ENCODE results near the gene NCOA6. TPM values are rescaled to one million over a fixed set of nuclear protein-coding genes. Genes with fewer than 3 reads are reported as not detected.

Gene NCOA6
- total RNA-seq, 4 donors from 2014 or later: 11.6 to 21.8 (median 18.1) TPM

DNA sequence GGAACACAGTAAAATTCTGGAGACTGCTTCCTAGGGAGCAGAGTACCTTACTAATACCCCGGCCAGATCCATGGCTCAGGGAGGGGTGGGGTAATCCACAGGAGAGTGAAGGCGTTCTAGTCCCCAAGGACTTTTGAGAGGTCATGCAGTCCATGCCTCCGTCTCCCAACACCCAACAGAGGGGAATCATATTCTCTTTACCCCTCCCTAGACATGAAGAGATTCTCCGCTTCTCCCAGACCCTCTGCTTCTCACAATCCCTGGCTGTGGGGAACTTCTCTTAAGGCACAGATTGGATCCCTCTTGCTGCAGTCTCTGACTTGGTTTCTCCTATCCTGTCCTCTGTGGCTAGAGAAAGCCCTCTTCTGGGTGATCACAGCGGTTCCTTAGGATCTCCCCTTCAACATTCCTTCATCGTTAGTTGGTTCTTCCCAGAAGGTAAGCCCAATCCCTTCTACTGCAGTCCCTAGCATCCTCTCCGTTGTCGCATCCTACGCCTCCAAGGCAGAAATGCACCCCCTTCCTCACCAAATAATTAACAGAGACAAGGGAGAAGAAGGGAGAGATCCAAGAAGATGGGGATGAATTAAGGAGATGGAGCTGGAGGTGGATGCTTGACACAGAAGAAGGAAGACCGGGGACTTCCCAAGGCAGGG, 46.6 kb upstream of the NCOA6 start:
- no peaks in the 10 kb centered on the region for H3K9me3 ChIP-seq
- H3K27ac ChIP-seq: peak overlapping the region; percentile 31 to 79 (median 72)
- H3K36me3 ChIP-seq: no peaks in the 10 kb centered on the region
- intact Hi-C loops (cut with DNase I): loop anchor here (5.0 to 10.0 kb wide), 2 partner anchors 85 to 223 kb away; partner anchors contain the start of genes GSS, MYH7B and TRPC4AP
- DNase-seq: no peak
- H3K4me3 ChIP-seq: peak overlapping the region; percentile 52 to 89 (median 64)
- TF ChIP-seq POLR2A (IDR thresholded peaks at IDR 0.05): no peak
- TF ChIP-seq, protein P1, sequence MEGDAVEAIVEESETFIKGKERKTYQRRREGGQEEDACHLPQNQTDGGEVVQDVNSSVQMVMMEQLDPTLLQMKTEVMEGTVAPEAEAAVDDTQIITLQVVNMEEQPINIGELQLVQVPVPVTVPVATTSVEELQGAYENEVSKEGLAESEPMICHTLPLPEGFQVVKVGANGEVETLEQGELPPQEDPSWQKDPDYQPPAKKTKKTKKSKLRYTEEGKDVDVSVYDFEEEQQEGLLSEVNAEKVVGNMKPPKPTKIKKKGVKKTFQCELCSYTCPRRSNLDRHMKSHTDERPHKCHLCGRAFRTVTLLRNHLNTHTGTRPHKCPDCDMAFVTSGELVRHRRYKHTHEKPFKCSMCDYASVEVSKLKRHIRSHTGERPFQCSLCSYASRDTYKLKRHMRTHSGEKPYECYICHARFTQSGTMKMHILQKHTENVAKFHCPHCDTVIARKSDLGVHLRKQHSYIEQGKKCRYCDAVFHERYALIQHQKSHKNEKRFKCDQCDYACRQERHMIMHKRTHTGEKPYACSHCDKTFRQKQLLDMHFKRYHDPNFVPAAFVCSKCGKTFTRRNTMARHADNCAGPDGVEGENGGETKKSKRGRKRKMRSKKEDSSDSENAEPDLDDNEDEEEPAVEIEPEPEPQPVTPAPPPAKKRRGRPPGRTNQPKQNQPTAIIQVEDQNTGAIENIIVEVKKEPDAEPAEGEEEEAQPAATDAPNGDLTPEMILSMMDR (IDR thresholded peaks at IDR 0.05): no peak
- H3K27me3 ChIP-seq: no peaks in the 10 kb centered on the region
- 49 to 64% methylated on average over 6 to 7 of the region's 10 CpGs for WGBS, 2 donors
- H3K4me1 ChIP-seq: peaks cover 12 to 55% (median 29%) of the 10 kb centered on the region in 3 donors

DNA sequence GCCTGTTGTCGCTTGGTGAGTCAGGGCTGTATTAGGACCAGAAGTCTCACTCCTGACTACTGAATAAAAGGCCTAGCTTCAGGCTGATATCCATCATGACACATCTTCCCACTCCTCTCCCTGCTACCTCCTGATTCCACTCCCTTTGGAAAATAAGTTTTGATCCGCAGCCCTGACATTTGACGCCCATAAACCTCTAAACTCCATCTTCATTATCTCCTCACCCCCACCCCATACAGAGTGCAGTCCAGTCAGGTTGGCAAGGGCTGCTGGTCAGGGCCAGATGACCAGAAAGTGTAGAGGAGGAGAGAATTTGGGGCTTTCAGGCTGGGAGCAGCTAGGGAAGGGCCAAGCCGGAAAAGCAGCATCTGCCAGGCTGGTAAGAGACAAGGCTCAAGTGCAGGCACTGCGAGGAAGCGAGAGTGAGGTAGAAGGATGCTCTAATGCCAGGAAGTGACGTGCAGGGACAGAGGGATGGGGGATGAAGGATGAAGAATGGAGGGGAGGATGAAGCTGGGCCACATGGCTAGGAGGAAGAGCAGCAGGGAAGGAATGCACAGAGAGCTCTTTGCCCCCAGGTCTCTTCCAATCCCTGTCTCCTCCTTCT, 46.0 kb upstream of the NCOA6 start:
- no peak for DNase-seq
- H3K36me3 ChIP-seq: no peaks in the 10 kb centered on the region
- H3K27me3 ChIP-seq: no peaks in the 10 kb centered on the region
- intact Hi-C loops (cut with DNase I): loop anchor here (5.0 to 10.0 kb wide), 2 partner anchors 86 to 223 kb away; partner anchors contain the start of genes GSS, MYH7B and TRPC4AP
- peaks cover 12 to 52% (median 29%) of the 10 kb centered on the region in 3 donors for H3K4me1 ChIP-seq
- WGBS, 2 donors: 87 to 94% methylated on average over 5 to 7 of the region's 7 CpGs
- peak overlapping the region in 2 of 4 donors; percentile 74 to 89 for H3K4me3 ChIP-seq
- TF ChIP-seq, protein P1 (IDR thresholded peaks at IDR 0.05): no peak
- no peak for TF ChIP-seq POLR2A (IDR thresholded peaks at IDR 0.05)
- no peaks in the 10 kb centered on the region for H3K9me3 ChIP-seq
- no peak overlapping the region for H3K27ac ChIP-seq

DNA sequence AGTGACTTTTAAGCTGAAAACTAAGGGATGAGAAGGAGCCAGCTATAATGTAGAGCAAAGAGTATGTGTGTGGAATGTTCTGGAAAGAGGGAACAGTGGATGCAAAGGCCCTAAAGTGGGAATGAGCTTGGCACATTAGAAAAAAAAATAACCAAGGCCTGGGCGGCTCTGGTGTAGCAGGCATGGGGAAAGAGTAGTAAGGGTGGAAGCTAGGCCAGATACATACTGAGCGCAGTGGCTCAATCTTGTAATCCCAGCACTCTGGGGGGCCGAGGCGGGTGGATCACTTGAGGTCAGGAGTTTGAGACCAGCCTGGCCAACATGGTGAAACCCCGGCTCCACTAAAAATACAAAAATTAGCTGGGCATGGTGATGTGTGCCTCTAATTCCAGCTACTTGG, 38.8 kb upstream of the NCOA6 start:
- no peak overlapping the region for H3K4me3 ChIP-seq
- DNase-seq: no peak
- H3K27me3 ChIP-seq: no peaks in the 10 kb centered on the region
- H3K27ac ChIP-seq: no peak overlapping the region
- peaks cover 0 to 9% (median 0%) of the 10 kb centered on the region in 3 donors for H3K4me1 ChIP-seq
- TF ChIP-seq, protein P1 (IDR thresholded peaks at IDR 0.05): no peak
- no peak for TF ChIP-seq POLR2A (IDR thresholded peaks at IDR 0.05)
- intact Hi-C loops (cut with DNase I): no loop called here
- 89 to 94% methylated on average over 5 of the region's 5 CpGs for WGBS, 2 donors
- H3K9me3 ChIP-seq: no peaks in the 10 kb centered on the region
- peaks cover 0 to 17% (median 0%) of the 10 kb centered on the region in 3 donors for H3K36me3 ChIP-seq

DNA sequence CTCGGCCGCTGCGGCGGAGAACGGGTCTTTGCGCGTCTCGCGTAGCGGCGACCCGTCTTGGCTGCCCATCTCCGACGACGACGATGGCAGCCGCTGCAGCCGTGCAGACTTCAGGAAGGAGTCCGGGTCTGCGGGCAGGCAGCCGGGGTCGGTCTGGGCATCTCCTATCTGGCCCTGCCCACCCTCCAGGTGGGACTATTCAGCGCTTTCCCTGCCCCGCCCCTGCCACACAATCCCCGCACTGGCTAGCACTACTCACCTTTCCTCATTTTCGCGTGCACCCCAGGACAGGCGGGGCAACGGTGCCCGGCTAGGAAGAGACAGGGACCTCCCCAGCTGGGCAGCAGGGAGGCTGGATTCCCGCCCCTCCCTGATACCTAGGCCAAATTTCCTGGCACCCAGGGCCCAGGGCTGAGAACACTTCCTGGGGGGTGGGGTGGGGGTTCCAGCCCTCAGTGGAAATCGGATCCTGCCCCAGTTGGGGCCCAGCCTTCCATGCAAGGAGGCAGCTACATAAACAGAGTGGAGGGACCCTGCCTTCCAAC, 38.0 kb upstream of the NCOA6 start:
- H3K36me3 ChIP-seq: peaks cover 0 to 24% (median 0%) of the 10 kb centered on the region in 3 donors
- no peak overlapping the region for H3K4me3 ChIP-seq
- no peaks in the 10 kb centered on the region for H3K27me3 ChIP-seq
- H3K27ac ChIP-seq: no peak overlapping the region
- no peaks in the 10 kb centered on the region for H3K9me3 ChIP-seq
- TF ChIP-seq POLR2A (IDR thresholded peaks at IDR 0.05): no peak
- TF ChIP-seq, protein P1 (IDR thresholded peaks at IDR 0.05): no peak
- no peak for DNase-seq
- WGBS, 2 donors: 84 to 88% methylated on average over 8 to 21 of the region's 32 CpGs
- intact Hi-C loops (cut with DNase I): no loop called here
- peaks cover 0 to 9% (median 0%) of the 10 kb centered on the region in 3 donors for H3K4me1 ChIP-seq

DNA sequence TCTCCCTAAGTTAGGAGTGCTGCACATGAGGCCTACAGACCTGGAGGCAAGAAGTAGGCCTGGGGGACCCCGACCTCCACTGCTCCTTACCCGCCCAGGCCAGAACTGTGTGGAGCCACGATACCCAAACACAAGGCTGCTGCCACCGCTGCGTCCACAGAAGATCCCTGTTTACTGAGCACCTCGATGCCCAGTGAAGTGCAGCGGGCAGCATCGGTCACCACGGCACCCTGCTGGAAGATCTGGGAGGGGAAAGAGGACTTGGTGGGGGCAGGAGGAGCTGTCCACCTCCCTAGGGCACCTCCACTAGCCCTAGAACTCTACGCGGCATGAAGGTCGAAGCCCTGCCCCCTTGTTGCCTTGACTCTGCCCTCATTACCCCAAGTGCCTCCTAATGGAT, 37.3 kb upstream of the NCOA6 start:
- no peak for DNase-seq
- TF ChIP-seq POLR2A (IDR thresholded peaks at IDR 0.05): no peak
- TF ChIP-seq, protein P1 (IDR thresholded peaks at IDR 0.05): no peak
- 95 to 100% methylated on average over 3 to 5 of the region's 12 CpGs for WGBS, 2 donors
- Histone ChIP-seq H3K27ac (no peak overlapping the region), H3K27me3 (no peaks in the 10 kb centered on the region), H3K4me3 (no peak overlapping the region), H3K9me3 (no peaks in the 10 kb centered on the region), H3K4me1 (peaks cover 0 to 9% (median 0%) of the 10 kb centered on the region in 3 donors), H3K36me3 (peaks cover 0 to 24% (median 0%) of the 10 kb centered on the region in 3 donors)
- intact Hi-C loops (cut with DNase I): no loop called here

All from esophagus squamous epithelium (tissue), 5 donors.